ENCODE results near the gene TMEM163.

The TMEM163 gene

DNA sequence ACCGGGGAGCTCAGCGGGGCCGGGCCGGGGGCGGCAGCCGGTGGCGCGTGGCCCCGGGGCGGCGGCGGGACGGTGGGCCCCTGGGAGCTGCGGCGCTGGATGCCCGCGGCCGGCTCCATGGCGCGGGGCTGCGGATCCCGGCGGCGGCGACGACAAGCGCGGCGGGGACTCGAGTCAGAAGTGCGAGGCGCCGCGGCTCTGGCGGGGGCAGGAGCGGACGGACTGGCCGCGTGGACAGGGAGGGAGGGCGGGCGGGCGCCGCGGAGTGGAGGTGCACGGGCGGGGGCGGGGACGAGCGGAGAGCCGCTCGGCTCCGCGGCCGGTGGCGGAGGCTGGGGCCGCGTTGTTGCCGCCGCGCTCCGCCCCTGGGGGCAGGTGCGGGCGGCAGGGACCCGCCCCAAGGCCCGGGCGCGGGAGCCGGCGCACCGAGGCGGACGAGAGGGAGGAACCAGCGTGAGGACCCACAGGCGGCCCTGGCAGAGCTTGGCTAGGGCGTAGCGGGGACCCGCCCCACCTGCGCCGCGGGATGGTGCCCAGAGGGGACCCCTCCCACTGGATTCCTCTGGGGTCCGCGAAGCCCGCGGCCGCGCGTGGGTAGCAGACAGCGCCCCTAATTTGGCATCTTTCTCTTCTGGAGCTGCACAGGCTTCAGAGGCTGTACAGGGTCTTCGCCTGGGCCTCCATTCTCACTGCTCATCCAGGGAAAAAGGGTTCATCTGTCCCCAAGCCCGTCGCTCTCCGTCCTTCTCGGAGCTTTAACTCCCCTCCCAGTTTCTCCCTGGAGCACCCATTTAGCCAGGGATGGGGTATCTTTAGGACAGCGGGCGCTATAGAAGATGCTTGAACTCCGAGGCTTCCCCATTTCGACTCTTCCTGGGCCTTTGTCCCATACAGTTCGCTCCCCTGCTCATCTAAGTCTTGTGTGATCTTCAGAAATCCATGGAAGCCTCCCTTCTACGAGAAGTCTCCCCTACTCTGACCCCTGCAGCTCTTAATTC lies at the start of gene TMEM163:
Gene TMEM163 (minus strand): TSS at position 184 of the 998 bp plus-strand sequence.
- TF ChIP-seq GATA2 (IDR thresholded peaks at IDR 0.05; ENCODE audit: low read depth, low read length) (no peak), GATA3 (IDR thresholded peaks at IDR 0.05; ENCODE audit: low read depth, low read length) (no peak)

DNA sequence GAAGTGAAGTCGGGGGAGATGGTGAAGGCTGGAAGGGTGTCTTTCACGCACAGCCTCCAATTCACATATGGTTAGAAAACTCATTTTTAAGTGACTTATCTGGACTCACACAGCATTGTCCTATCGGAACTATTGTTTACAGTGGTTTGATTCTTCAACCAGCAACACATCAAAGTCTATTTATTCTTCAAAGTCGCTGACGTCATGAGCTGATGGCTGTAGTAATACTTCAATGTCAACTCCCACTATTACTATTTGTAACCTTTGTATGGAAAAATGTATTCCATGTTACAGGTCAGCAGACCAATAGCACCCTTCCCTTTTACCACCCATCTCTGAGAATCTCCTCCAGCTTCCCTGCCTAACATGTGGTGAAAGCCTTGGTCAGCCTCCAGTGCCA lies 47.8 kb upstream of the TMEM163 start:
- TF ChIP-seq GATA3 (IDR thresholded peaks at IDR 0.05; ENCODE audit: low read depth, low read length), result no peak
- TF ChIP-seq GATA2 (IDR thresholded peaks at IDR 0.05; ENCODE audit: low read depth, low read length), result no peak

- TF ChIP-seq GATA3 (IDR thresholded peaks at IDR 0.05; ENCODE audit: low read depth, low read length) (no peak), GATA2 (IDR thresholded peaks at IDR 0.05; ENCODE audit: low read depth, low read length) (no peak)
Observed at GRCh38 chr2:134765987-134766386, 47.2 kb upstream of the TMEM163 start.

DNA sequence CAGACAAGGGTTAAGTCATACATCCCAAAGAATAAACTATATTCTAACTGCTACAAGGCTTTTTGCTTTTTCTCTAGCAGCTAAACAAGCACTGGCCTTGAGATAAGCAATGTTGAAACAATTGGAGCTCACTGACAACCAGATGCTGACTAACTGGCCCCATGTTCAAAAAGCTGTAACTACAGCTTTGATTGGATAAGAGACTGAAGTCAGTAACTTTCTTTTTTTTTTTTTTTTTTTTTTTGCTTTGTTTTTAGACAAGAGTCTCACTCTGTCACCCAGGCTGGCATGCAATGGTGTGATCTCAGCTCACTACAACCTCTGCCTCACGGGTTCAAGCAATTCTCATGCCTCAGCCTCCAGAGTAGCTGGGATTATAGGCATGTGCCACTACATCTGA lies 45.4 kb upstream of the TMEM163 start:
- TF ChIP-seq GATA3 (IDR thresholded peaks at IDR 0.05; ENCODE audit: low read depth, low read length) (no peak), GATA2 (IDR thresholded peaks at IDR 0.05; ENCODE audit: low read depth, low read length) (no peak)

DNA sequence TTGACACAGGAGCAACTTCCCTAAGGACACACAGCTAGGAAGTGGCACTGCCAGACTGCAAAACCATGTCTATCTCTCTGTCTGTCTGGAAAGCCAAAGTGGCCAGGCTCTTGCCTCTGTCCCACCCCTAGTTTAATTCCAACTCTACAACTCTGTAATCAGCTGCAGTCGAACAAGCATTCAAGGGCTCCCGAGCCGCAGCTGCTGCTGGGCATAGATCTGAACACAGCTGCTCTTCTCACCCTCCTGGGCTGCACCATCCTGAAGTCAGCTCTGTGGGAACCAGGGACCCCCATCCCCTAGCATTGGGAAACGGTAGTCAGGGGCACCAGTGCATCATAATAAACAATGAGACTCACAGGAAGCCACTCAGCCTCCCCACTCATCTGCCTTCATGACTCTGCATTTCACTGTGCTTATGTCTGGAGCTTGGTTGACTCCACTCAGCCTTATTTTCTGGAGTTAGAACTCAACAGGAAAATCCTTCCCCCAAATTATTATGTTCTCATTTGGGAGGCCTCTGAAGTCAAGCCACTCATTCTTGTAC lies 44.4 kb upstream of the TMEM163 start:
- TF ChIP-seq GATA3 (IDR thresholded peaks at IDR 0.05; ENCODE audit: low read depth, low read length) (no peak), GATA2 (IDR thresholded peaks at IDR 0.05; ENCODE audit: low read depth, low read length) (no peak)

DNA sequence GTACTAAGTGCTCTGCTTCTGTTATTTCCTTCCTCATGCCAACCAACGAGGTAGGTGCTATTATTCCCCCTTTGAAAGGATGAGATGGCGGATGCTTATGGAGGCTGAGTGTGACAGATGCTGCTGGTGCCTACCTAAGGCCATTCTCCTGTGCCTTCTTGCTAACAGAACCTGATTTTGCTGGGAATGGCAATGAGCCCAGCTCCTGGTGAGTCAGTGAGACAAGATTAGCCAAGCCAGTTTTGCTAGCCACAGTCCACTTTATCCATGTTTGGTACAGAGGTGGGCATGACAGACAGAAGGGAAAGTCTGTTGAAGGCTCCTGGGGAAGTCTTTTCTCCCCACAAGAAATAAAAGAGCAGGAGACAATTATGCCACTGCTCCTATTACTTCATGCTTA lies 43.7 kb upstream of the TMEM163 start:
- TF ChIP-seq GATA2 (IDR thresholded peaks at IDR 0.05; ENCODE audit: low read depth, low read length), result no peak
- no peak for TF ChIP-seq GATA3 (IDR thresholded peaks at IDR 0.05; ENCODE audit: low read depth, low read length)

- TF ChIP-seq GATA3 (IDR thresholded peaks at IDR 0.05; ENCODE audit: low read depth, low read length) (no peak), GATA2 (IDR thresholded peaks at IDR 0.05; ENCODE audit: low read depth, low read length) (no peak)
Observed at GRCh38 chr2:134760385-134760784, 41.6 kb upstream of the TMEM163 start.

DNA sequence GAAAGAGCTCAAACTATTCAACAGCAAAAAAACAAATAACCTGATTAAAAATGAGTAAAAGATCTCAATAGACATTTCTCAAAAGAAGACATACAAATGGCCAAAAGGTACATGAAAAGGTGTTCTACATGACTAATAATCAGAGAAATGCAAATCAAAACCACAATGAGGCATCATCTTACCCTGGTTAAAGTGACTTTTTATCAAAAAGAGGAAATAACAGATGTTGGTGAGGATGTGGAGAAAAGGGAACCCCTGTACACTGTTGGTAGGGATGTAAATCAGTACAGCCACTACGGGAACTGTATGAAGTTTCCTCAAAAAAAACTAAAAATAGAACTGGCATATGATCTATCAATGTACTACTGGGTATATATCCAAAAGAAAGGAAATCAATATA lies 39.8 kb upstream of the TMEM163 start:
- TF ChIP-seq GATA3 (IDR thresholded peaks at IDR 0.05; ENCODE audit: low read depth, low read length) (no peak), GATA2 (IDR thresholded peaks at IDR 0.05; ENCODE audit: low read depth, low read length) (no peak)

- TF ChIP-seq GATA3 (IDR thresholded peaks at IDR 0.05; ENCODE audit: low read depth, low read length), result no peak
- no peak for TF ChIP-seq GATA2 (IDR thresholded peaks at IDR 0.05; ENCODE audit: low read depth, low read length)
Observed at GRCh38 chr2:134745546-134745945, 26.7 kb upstream of the TMEM163 start.

DNA sequence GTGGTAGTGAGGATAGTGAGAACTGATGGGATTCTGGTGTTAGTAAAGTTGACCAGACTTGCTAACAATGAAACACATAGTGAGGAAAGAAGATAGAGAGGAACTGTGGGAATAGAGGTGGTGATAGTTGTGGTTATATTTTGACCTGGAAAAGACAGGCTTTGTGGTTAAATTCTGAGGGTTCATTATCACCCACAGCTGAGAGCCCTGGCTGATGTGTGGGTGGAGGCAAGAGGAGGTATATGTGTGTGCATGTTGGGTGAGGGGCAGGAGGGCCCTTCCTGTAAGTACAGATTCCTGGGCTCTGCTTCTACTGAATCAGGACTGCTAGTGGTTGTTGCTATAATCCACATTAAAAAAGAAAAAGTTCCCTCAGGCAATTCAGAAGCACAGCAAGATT lies 26.2 kb upstream of the TMEM163 start:
- no peak for TF ChIP-seq GATA3 (IDR thresholded peaks at IDR 0.05; ENCODE audit: low read depth, low read length)
- no peak for TF ChIP-seq GATA2 (IDR thresholded peaks at IDR 0.05; ENCODE audit: low read depth, low read length)

- TF ChIP-seq GATA3 (IDR thresholded peaks at IDR 0.05; ENCODE audit: low read depth, low read length) (no peak), GATA2 (IDR thresholded peaks at IDR 0.05; ENCODE audit: low read depth, low read length) (no peak)
Observed at GRCh38 chr2:134739879-134740301, 21.1 kb upstream of the TMEM163 start.

- TF ChIP-seq GATA2 (IDR thresholded peaks at IDR 0.05; ENCODE audit: low read depth, low read length) (no peak), GATA3 (IDR thresholded peaks at IDR 0.05; ENCODE audit: low read depth, low read length) (no peak)
Observed at GRCh38 chr2:134739236-134739878, 20.6 kb upstream of the TMEM163 start.

- TF ChIP-seq GATA3 (IDR thresholded peaks at IDR 0.05; ENCODE audit: low read depth, low read length) (no peak), GATA2 (IDR thresholded peaks at IDR 0.05; ENCODE audit: low read depth, low read length) (no peak)
Observed at GRCh38 chr2:134738141-134738870, 19.5 kb upstream of the TMEM163 start.

DNA sequence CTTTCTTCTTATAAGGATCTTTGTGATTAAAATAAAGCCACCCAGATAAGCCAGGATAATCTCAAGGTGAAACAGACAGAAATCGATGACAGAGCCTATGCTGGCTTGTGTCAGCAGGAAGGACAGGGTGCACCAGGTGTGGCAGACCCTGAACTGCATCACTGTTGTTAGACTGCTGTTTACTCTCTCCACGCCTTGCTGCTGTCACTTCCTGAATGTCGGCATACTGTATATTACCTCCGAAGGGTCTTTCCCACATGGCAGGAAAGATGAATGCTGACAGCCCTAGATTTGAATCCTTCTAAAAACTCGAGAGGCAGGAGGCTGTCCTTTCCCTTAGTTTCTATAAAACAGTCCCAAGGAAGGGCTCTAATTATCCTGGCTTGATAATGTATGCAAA lies 18.9 kb upstream of the TMEM163 start:
- TF ChIP-seq GATA2 (IDR thresholded peaks at IDR 0.05; ENCODE audit: low read depth, low read length) (no peak), GATA3 (IDR thresholded peaks at IDR 0.05; ENCODE audit: low read depth, low read length) (no peak)
